Breast epithelium (tissue), 4 donors: ENCODE measurements around the gene NR0B1. TPM values are rescaled to one million over a fixed set of nuclear protein-coding genes. Genes with fewer than 3 reads are reported as not detected.
A peak's percentile ranks its signal among the peaks of the same experiment; 100 is the strongest.

Experiments used
- DNase-seq, 2 donors: peaks; one replicate each; pipeline ENCODE4 v3.0.0-alpha.2; 2019; ENCODE audit warnings: low spot score in 2 of 2
- H3K27ac ChIP-seq, 2 donors: fragments of 200-600 bp; sonication (generic) in 1 of 2; one replicate each; pipeline ENCODE4 v1.5.1; 2016 to 2019; ENCODE audit warnings: mild to moderate bottlenecking in 1 of 2
- H3K27me3 ChIP-seq, 2 donors: fragments of 200-600 bp; sonication (generic) in 1 of 2; one replicate each; pipeline versions ENCODE4 v1.5.1 to v1.6.0; 2017 to 2019; ENCODE audit warnings: control low read depth in 1 of 2, mild to moderate bottlenecking in 1 of 2
- H3K36me3 ChIP-seq: fragments of 200-600 bp; one replicate; pipeline ENCODE4 v1.5.1; 2019
- H3K4me1 ChIP-seq, 2 donors: fragments of 200-600 bp; sonication (generic); one replicate each; pipeline ENCODE4 v1.5.1; 2016 to 2019; ENCODE audit warnings: control low read depth in 1 of 2
- H3K4me3 ChIP-seq, 3 donors: fragments of 200-600 bp; sonication (generic); 1 replicate in 2 of 3; 2 replicates in 1 of 3; pipeline ENCODE4 v1.5.1; 2016 to 2019; ENCODE audit warnings: mild to moderate bottlenecking in 3 of 3, moderate library complexity in 2 of 3
- H3K9me3 ChIP-seq, 2 donors: fragments of 200-600 bp; sonication (generic) in 1 of 2; one replicate each; pipeline ENCODE4 v1.5.1; 2016 to 2019; ENCODE audit warnings: control low read depth in 1 of 2
- CTCF ChIP-seq, 3 donors: fragments of 450-650 bp; IDR thresholded peaks; one replicate each; pipeline ENCODE4 v1.5.1; 2016 to 2017; ENCODE audit warnings: antibody characterized with exemption in 3 of 3, mild to moderate bottlenecking in 3 of 3, moderate library complexity in 3 of 3
- POLR2A ChIP-seq: fragments of 450-650 bp; IDR thresholded peaks from one replicate; pipeline ENCODE4 v1.6.1; 2016; ENCODE audit warnings: antibody characterized with exemption, mild to moderate bottlenecking, moderate library complexity
- POLR2AphosphoS5 ChIP-seq, 3 donors: sonication (generic); formaldehyde crosslinking; IDR thresholded peaks; one replicate each; pipeline ENCODE4 v1.6.1; 2017; ENCODE audit warnings: antibody characterized with exemption in 3 of 3
- intact Hi-C: fragments of 100-400 bp; cut with DNase I; formaldehyde crosslinking; loops from one replicate; pipeline ENCODE4 v1.15.1; 2023; ENCODE audit warnings: low total_unique reads
- total RNA-seq, 3 donors: library from RNA; depleted of rRNA; stranded (reverse); fragments of >200 nt; gene quantifications; one replicate each; pipeline ENCODE4 v1.1.0, GENCODE V29; 2016

NR0B1 gene
- total RNA-seq, 3 donors from 2014 or later: not detected

- intact Hi-C loops: no loop called here
- peaks cover 2 to 22% of the 10 kb centered on the region in 2 donors for H3K27me3 ChIP-seq
Measured at GRCh38 chrX:30313322-30313721, 4.1 kb upstream of the NR0B1 start.

GRCh38 chrX:30312858-30313257, 3.7 kb upstream of the NR0B1 start:
- H3K4me1 ChIP-seq: no peaks in the 10 kb centered on the region
- TF ChIP-seq POLR2AphosphoS5 (IDR thresholded peaks at IDR 0.05) (no peak), POLR2A (no peak), CTCF (IDR thresholded peaks at IDR 0.05) (no peak)
- H3K9me3 ChIP-seq: no peaks in the 10 kb centered on the region
- H3K36me3 ChIP-seq: no peaks in the 10 kb centered on the region
- no peak for DNase-seq
- H3K4me3 ChIP-seq: no peak overlapping the region
- intact Hi-C loops: no loop called here
- H3K27me3 ChIP-seq: peaks cover 3 to 26% of the 10 kb centered on the region in 2 donors
- no peak overlapping the region for H3K27ac ChIP-seq

More at GRCh38 chrX:30313322-30313721, 4.1 kb upstream of the NR0B1 start:
- Histone ChIP-seq H3K27ac (no peak overlapping the region), H3K36me3 (no peaks in the 10 kb centered on the region), H3K4me3 (no peak overlapping the region), H3K9me3 (no peaks in the 10 kb centered on the region), H3K4me1 (no peaks in the 10 kb centered on the region)
- TF ChIP-seq POLR2A: no peak
- no peak for TF ChIP-seq CTCF (IDR thresholded peaks at IDR 0.05)
- no peak for TF ChIP-seq POLR2AphosphoS5 (IDR thresholded peaks at IDR 0.05)
- DNase-seq: no peak

- no peak overlapping the region for H3K4me3 ChIP-seq
- intact Hi-C loops: no loop called here
- TF ChIP-seq POLR2AphosphoS5 (IDR thresholded peaks at IDR 0.05): no peak
- TF ChIP-seq CTCF (IDR thresholded peaks at IDR 0.05): no peak
- TF ChIP-seq POLR2A: no peak
Measured at GRCh38 chrX:30310429-30311206, 1.4 kb upstream of the NR0B1 start.

GRCh38 chrX:30308263-30309138, 689 bp downstream of the NR0B1 start:
- intact Hi-C loops: no loop called here
- Histone ChIP-seq H3K4me3 (peak overlapping the region; percentile 22 to 59 (median 42)), H3K27ac (no peak overlapping the region)

More at GRCh38 chrX:30310429-30311206, 1.4 kb upstream of the NR0B1 start:
- H3K27ac ChIP-seq: no peak overlapping the region
- H3K4me1 ChIP-seq: no peaks in the 10 kb centered on the region
- H3K27me3 ChIP-seq: peaks cover 3 to 36% of the 10 kb centered on the region in 2 donors
- no peaks in the 10 kb centered on the region for H3K36me3 ChIP-seq
- H3K9me3 ChIP-seq: no peaks in the 10 kb centered on the region
- DNase-seq: no peak

More at GRCh38 chrX:30308263-30309138, 689 bp downstream of the NR0B1 start:
- no peaks in the 10 kb centered on the region for H3K9me3 ChIP-seq
- H3K36me3 ChIP-seq: no peaks in the 10 kb centered on the region
- H3K4me1 ChIP-seq: no peaks in the 10 kb centered on the region
- H3K27me3 ChIP-seq: peaks cover 3 to 40% of the 10 kb centered on the region in 2 donors
- DNase-seq: no peak
- no peak for TF ChIP-seq POLR2A
- no peak for TF ChIP-seq POLR2AphosphoS5 (IDR thresholded peaks at IDR 0.05)
- TF ChIP-seq CTCF (IDR thresholded peaks at IDR 0.05): no peak
